MV-4-11 (cell line): ENCODE data around the gene GRIN2C.
"Not testable (repeated sequence)": the region's sequence is repeated elsewhere in the genome, so short reads cannot be mapped to it uniquely, and the experiment has no call there.

Source experiments
- DNase-seq: peaks from one replicate; lab custom pipeline; 2025; lab: John Stamatoyannopoulos, UW

Gene GRIN2C

DNA sequence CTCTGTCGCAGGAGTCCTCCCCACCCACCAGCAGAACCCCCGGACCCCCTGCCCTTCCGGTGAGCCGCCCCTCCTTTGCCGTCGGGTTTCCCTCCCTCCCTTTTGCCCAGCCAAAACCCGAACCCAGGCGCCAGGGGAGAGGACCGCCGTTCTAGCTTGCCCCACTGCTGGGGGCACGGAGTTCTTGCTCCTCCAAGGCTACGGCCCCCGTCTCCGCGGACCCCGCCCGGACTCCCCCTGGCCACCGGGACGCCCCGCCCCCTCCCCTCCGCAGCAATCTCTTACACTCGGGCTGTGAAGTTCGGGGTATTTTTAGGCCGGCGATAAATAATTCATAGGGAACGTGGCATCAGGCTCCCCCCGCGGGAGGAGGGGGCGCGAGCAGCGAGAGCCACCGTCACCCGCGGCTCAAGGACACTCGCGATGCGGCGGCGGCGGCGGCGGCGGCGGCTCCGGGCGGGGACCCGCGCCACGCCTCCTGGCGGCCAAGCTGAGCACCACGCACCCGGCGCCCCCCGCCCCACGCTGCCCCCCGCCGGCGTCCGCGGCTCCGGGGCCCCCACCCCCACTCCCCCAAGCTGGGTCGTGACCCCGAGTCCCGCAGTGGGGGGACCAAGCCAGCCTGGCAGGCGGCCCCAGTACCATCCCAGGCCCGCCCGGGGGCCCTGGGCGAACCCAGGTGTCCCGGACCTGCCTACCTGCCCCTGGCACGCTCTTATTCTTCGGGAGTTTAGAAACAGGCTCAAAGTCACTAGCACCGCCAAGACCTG, at the start of gene GRIN2C:
Gene GRIN2C, minus strand, starts transcription at position 427 of the 770 bp plus-strand sequence. CDS start 4,793 bp downstream, outside the sequence.
- no peak for DNase-seq

- not testable (repeated sequence) for DNase-seq
Measured at GRCh38 chr17:74909097-74909496, 49.4 kb upstream of the GRIN2C start.

GRCh38 chr17:74907012-74907411, 47.3 kb upstream of the GRIN2C start:
- no peak for DNase-seq

DNA sequence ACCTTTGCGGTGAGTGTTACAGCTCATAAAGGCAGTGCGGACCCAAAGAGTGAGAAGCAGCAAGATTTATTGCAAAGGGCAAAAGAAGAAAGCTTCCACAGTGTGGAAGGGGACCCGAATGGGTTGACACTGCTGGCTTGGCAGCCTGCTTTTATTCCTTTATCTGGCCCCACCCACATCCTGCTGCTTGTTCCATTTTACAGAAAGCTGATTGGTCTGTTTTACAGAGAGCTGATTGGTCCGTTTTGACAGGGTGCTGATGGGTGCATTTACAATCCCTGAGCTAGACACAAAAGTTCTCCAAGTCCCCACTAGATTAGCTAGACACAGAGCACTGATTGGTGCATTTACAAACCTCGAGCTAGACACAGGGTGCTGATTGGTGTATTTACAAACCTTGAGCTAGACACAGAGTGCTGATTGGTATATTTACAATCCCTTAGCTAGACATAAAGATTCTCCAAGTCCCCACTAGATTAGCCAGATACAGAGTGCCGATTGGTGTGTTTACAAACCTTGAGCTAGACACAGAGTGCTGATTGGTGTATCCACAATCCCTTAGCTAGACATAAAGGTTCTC, 46.6 kb upstream of the GRIN2C start:
- not testable (repeated sequence) for DNase-seq

GRCh38 chr17:74904687-74905409, 45.2 kb upstream of the GRIN2C start:
- DNase-seq = no peak

GRCh38 chr17:74903671-74904070, 44.0 kb upstream of the GRIN2C start:
- DNase-seq = no peak

DNA sequence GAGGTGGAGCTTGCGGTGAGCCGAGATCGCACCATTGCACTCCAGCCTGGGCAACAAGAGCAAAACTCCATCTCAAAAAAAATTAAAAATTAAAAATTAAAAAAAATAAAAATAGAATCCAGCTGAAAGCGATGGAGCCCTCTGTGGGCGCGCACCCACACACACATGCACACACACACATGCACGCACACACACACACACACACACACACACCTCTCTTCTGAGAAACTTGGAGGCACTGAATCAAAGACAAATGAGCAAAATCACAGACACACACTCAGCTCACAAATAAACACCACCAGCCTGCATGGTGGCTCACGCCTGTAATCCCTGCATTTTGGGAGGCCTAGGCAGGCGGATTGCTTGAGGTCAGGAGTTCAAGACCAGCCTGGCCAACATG, 43.3 kb upstream of the GRIN2C start:
- no peak for DNase-seq

- no peak for DNase-seq
Measured at GRCh38 chr17:74901353-74902135, 41.9 kb upstream of the GRIN2C start.

GRCh38 chr17:74900208-74900607, 40.5 kb upstream of the GRIN2C start:
- DNase-seq = no peak

DNA sequence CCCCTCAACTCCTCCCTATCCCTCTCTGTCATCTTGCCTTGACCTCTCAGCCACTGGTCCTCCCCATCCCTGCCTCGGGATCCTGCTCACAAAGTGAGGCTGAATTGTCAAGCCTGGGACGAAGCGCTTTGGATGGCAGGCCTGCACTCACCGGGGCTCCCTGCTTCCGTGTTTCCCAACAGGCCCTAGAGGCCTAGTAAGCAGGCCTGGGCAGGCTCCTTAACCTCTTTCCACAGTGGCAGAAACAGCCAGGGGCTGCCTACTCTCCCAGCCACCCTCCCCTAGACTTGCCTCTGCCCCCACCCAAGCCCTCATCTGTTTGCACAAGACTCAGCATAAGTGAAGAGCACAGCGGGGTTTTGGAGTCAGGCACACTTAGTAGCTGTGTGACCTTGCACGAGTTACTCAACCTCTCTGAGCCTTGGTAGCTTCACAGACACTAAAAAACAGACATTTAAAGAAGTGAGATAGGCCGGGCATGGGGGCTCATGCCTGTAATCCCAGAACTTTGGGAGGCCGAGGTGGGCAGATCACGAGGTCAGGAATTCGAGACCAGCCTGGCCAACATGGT, 38.8 kb upstream of the GRIN2C start:
- DNase-seq = no peak

GRCh38 chr17:74893936-74894671, 34.4 kb upstream of the GRIN2C start:
- no peak for DNase-seq

DNA sequence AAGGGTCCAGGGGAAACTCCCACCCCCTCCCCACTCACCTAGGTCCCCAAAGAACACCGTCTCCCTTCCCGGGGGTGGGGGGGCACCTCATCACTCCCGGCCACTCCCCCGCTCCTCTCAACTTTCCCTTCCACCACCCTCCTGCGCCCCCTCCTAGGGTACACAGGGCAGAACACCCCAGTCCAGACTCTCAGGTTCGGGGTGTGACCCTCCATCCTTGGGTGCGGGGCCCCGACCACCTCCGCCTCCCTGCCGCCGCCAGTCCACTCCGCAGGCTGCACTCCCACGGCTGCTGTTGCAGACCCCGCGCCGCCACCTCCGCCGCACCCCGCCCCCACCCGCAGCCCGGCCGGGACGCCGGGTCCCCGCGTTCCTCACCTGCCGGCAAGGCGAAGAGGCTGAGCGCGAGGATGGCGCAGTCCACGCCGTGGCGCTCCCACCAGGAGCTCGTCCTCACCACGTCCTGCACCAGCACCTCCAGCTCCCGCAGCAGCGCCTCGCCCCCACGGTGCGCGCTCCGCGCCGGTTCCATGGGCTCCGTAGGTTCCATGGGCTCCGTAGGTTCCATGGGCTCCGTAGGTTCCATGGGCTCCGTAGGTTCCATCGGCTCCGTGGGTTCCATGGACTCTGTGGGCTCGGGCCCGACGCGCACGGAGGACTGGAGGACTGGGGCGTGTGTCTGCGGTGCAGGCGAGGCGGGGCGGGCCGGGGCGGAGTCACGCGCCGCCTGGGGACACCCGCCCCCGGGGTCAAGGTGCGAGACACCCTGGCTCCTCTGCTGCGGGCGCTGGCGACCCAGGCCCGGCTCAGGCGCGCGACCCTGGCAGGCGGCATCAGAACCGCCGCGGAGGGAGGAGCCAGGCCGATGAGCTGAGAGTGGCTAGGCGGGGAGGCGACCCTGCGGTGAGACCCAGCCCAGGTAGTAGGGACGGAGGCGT, 33.6 kb upstream of the GRIN2C start, which contains the start of gene FADS6:
Gene FADS6, minus strand, starts transcription at position 660 of the 938 bp plus-strand sequence. Its CDS starts 38 bp downstream, at position 622.
- no peak for DNase-seq

- DNase-seq = no peak
Measured at GRCh38 chr17:74892013-74892841, 32.5 kb upstream of the GRIN2C start.

DNA sequence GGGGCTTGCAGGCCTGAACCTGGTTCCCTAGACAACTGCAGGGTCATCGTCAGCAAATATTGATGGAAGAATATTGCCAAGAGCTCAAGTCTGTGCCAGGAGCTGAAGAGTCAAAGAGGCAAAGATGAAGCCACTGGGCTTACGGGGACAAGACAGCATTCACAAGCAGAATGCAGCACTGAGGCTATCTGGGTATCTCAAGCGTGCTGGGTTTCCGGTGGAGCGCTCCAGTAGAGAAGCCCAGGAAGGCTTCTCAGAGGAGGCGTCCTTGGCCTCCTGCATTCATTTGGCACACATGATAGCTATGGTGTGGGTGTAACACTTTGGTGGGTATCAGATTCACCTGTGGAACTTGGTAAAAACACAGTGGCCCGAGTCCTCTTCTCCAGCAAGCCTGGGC, 30.9 kb upstream of the GRIN2C start:
- DNase-seq = no peak

DNA sequence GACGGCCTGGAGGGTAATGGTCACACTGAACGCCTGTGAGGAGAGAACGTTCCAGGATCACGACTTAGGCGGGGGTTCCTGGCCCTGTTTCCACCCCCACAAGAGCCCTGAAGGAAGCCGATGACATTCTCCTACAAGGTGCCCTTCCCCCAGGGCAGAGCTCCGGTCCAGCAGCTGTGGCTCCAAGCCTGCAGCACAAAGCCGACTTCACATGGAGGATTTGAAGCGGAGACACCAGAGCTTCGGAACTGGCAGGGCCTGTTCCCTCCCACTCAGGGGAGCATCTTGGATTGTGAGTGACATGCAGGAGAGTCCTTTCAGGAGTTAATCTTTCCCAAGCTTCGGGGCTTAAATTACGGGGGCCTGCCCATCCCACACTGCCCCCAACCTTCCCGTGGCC, 28.8 kb upstream of the GRIN2C start:
- no peak for DNase-seq

DNA sequence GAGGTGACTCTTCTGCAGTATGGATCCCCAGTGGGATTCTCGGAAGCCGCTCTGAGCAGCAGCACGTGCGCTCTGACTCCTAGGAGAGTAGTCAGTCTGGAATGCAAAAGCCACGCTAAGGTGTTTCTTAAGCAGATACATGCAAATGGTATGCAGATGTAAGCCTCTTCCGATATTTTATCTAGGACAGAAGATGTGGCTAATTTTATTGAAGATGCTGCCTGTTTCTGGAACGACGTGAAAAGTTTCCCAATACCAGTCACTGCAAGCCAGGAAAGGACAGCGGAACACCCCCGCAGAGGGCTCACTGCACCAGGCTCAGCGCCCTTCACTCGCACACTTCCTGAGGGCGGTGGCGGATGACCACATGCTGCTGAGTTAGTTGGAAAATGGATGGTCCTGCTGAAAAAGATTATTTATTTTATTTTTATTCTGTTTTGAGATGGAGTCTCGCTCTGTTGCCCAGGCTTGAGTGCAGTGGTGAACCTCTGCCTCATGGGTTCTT, 23.6 kb upstream of the GRIN2C start:
- peak; percentile 46 for DNase-seq

DNA sequence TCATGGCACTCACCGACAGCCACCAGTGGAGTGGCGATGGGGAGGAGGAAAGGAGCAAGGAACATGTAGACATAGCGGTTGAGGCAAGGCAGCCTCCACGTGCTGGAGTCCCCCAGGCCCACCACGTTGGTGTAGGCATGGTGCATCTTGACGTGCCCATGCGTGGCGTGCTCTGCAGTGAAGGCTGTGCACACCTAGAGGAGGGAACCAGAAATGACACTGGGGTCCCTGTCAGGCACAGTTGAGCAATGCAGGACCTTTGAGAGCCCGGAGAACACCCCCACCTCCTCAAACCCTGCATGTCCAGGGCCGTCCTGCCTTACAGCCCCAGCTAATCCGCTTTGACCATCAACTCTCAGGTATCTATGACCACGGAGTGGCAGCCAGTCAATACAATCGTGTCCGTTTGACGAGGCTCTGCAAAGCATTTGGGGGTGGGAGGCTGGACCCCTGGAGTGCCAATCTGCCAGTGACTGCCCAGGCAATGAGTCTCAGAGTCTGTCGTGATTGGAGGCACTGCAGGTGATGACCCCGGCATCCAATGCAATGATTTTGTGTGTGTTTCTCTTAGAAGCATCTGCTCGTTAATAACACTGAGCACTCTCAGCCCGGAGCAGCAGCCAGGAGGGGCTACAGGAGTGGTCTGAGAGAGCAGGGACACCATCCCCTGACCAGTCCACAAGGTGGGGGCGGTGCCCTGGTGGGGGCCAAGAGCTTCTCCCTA, 23.0 kb upstream of the GRIN2C start:
- no peak for DNase-seq

GRCh38 chr17:74881073-74881472, 21.4 kb upstream of the GRIN2C start:
- DNase-seq = no peak
